ENCODE measurements around the gene CC2D2B.
"Not testable (repeated sequence)": the region's sequence is repeated elsewhere in the genome, so short reads cannot be mapped to it uniquely, and the experiment has no call there.

CC2D2B gene

GRCh38 chr10:95908450-95908849 lies 675 bp downstream of the CC2D2B start:
- DNase-seq (ENCODE audit: low spot score): no peak

- DNase-seq (ENCODE audit: low spot score): no peak
Observed at GRCh38 chr10:95909561-95909960, 1.8 kb downstream of the CC2D2B start.

- DNase-seq (ENCODE audit: low spot score): not testable (repeated sequence)
Observed at GRCh38 chr10:95916039-95916438, 8.3 kb downstream of the CC2D2B start.

- no peak for DNase-seq (ENCODE audit: low spot score)
Observed at GRCh38 chr10:95920798-95921426, 13.1 kb downstream of the CC2D2B start.

- DNase-seq (ENCODE audit: low spot score): no peak
Observed at GRCh38 chr10:95925033-95925432, 17.3 kb downstream of the CC2D2B start.

GRCh38 chr10:95935429-95935828 lies 27.7 kb downstream of the CC2D2B start:
- DNase-seq (ENCODE audit: low spot score): no peak

- DNase-seq (ENCODE audit: low spot score): no peak
Observed at GRCh38 chr10:95941115-95941514, 33.3 kb downstream of the CC2D2B start.

GRCh38 chr10:95963202-95963990 lies 55.6 kb downstream of the CC2D2B start:
- DNase-seq (ENCODE audit: low spot score): no peak

- DNase-seq (ENCODE audit: low spot score): no peak
Observed at GRCh38 chr10:95963991-95964389, 56.2 kb downstream of the CC2D2B start.

GRCh38 chr10:95964756-95965155 lies 57.0 kb downstream of the CC2D2B start:
- no peak for DNase-seq (ENCODE audit: low spot score)

- DNase-seq (ENCODE audit: low spot score): peak; percentile 5
Observed at GRCh38 chr10:95976362-95977229, 68.8 kb downstream of the CC2D2B start.

- DNase-seq (ENCODE audit: low spot score): no peak
Observed at GRCh38 chr10:95982200-95982599, 74.4 kb downstream of the CC2D2B start.

- DNase-seq (ENCODE audit: low spot score): no peak
Observed at GRCh38 chr10:95987685-95988426, 80.1 kb downstream of the CC2D2B start.

GRCh38 chr10:95988702-95989101 lies 80.9 kb downstream of the CC2D2B start:
- no peak for DNase-seq (ENCODE audit: low spot score)

- DNase-seq (ENCODE audit: low spot score): not testable (repeated sequence)
Observed at GRCh38 chr10:95994376-95994775, 86.6 kb downstream of the CC2D2B start.

- no peak for DNase-seq (ENCODE audit: low spot score)
Observed at GRCh38 chr10:95998255-95998784, 90.5 kb downstream of the CC2D2B start.

GRCh38 chr10:96013956-96014355 lies 106.2 kb downstream of the CC2D2B start:
- DNase-seq (ENCODE audit: low spot score): no peak

- DNase-seq (ENCODE audit: low spot score): no peak
Observed at GRCh38 chr10:96014473-96015102, 106.8 kb downstream of the CC2D2B start.

GRCh38 chr10:96017191-96017687 lies 109.5 kb downstream of the CC2D2B start:
- DNase-seq (ENCODE audit: low spot score): peak; percentile 25

GRCh38 chr10:96021332-96021731 lies 113.6 kb downstream of the CC2D2B start:
- DNase-seq (ENCODE audit: low spot score): no peak

- DNase-seq (ENCODE audit: low spot score): no peak
Observed at GRCh38 chr10:96022739-96023138, 115.0 kb downstream of the CC2D2B start.
